HG02759 (cell line): ENCODE results near the gene PLCB1.

Experiments used
- ATAC-seq: cut with Tn5 transposase; IDR thresholded peaks from one replicate; pipeline ENCODE4 v1.9.1; 2021; ENCODE audit warnings: mild to moderate bottlenecking, moderate library complexity; ENCODE audit not compliant: unreplicated experiment

Gene PLCB1

GRCh38 chr20:8671370-8671961, 539.4 kb downstream of the PLCB1 start:
- ATAC-seq, result no peak

GRCh38 chr20:8673116-8673515, 541.0 kb downstream of the PLCB1 start:
- no peak for ATAC-seq

- no peak for ATAC-seq
Measured at GRCh38 chr20:8675896-8676295, 543.8 kb downstream of the PLCB1 start.

- no peak for ATAC-seq
Measured at GRCh38 chr20:8678098-8678776, 546.2 kb downstream of the PLCB1 start.

GRCh38 chr20:8689337-8689736, 557.3 kb downstream of the PLCB1 start:
- ATAC-seq, result no peak

- ATAC-seq, result no peak
Measured at GRCh38 chr20:8690074-8690473, 558.0 kb downstream of the PLCB1 start.

- no peak for ATAC-seq
Measured at GRCh38 chr20:8693709-8694108, 561.6 kb downstream of the PLCB1 start.

- no peak for ATAC-seq
Measured at GRCh38 chr20:8700756-8701155, 568.7 kb downstream of the PLCB1 start.

- no peak for ATAC-seq
Measured at GRCh38 chr20:8706961-8707700, 575.1 kb downstream of the PLCB1 start.

GRCh38 chr20:8709627-8710026, 577.6 kb downstream of the PLCB1 start:
- ATAC-seq, result no peak

- no peak for ATAC-seq
Measured at GRCh38 chr20:8711501-8711900, 579.4 kb downstream of the PLCB1 start.

- no peak for ATAC-seq
Measured at GRCh38 chr20:8714206-8714605, 582.1 kb downstream of the PLCB1 start.

- no peak for ATAC-seq
Measured at GRCh38 chr20:8718279-8718678, 586.2 kb downstream of the PLCB1 start.

- no peak for ATAC-seq
Measured at GRCh38 chr20:8720089-8720488, 588.0 kb downstream of the PLCB1 start.

GRCh38 chr20:8721098-8721497, 589.0 kb downstream of the PLCB1 start:
- peak; percentile 67 for ATAC-seq

- ATAC-seq, result peak; percentile 74
Measured at GRCh38 chr20:8722277-8722928, 590.3 kb downstream of the PLCB1 start.

GRCh38 chr20:8723296-8723695, 591.2 kb downstream of the PLCB1 start:
- ATAC-seq, result no peak

GRCh38 chr20:8724884-8725283, 592.8 kb downstream of the PLCB1 start:
- ATAC-seq, result no peak

- no peak for ATAC-seq
Measured at GRCh38 chr20:8726460-8726859, 594.4 kb downstream of the PLCB1 start.

- ATAC-seq, result no peak
Measured at GRCh38 chr20:8735014-8735413, 602.9 kb downstream of the PLCB1 start.

- no peak for ATAC-seq
Measured at GRCh38 chr20:8735674-8736073, 603.6 kb downstream of the PLCB1 start.

- ATAC-seq, result peak; percentile 93
Measured at GRCh38 chr20:8740265-8740664, 608.2 kb downstream of the PLCB1 start.
